Posterior vena cava (tissue), 2 donors: ENCODE data around the gene ETF1. TPM values are rescaled to one million over a fixed set of nuclear protein-coding genes. Genes with fewer than 3 reads are reported as not detected.
"Not testable (repeated sequence)": the region's sequence is repeated elsewhere in the genome, so short reads cannot be mapped to it uniquely, and the experiment has no call there.

ENCODE experiments used
- DNase-seq: peaks from one replicate; pipeline ENCODE4 v3.0.0-alpha.2; 2020; ENCODE audit warnings: low spot score
- intact Hi-C, 2 donors: fragments of 100-400 bp; cut with DNase I; formaldehyde crosslinking; loops; one replicate each; pipeline versions ENCODE4 v1.14.1 to v1.14.2; 2022 to 2023
- total RNA-seq, 2 donors: library from RNA; stranded (reverse); fragmentation: NEBNext Ultra II Directional; extraction: Animal tissue kit (Norgen Biotek cat#: 25700); gene quantifications; one replicate each; pipeline ENCODE4 v1.2.1, GENCODE V29; 2021
- donor health status: DM: yes; HTN: yes; CAD: no.
- donor health status: DM: yes; HTN: yes; CAD: no.

ETF1 gene
- total RNA-seq, 2 donors from 2014 or later = 97.2 to 118 TPM

GRCh38 chr5:138538943-138539627, 4.0 kb downstream of the ETF1 start:
- DNase-seq = no peak
- intact Hi-C loops = no loop called here

- intact Hi-C loops = no loop called here
Measured at GRCh38 chr5:138536665-138537315, 6.2 kb downstream of the ETF1 start.

GRCh38 chr5:138536215-138536614, 6.8 kb downstream of the ETF1 start:
- no peak for DNase-seq
- intact Hi-C loops = no loop called here

More at GRCh38 chr5:138536665-138537315, 6.2 kb downstream of the ETF1 start:
- no peak for DNase-seq

- intact Hi-C loops = no loop called here
- DNase-seq = no peak
Measured at GRCh38 chr5:138533973-138534941, 8.8 kb downstream of the ETF1 start.

- intact Hi-C loops = no loop called here
- DNase-seq = no peak
Measured at GRCh38 chr5:138529812-138530211, 13.2 kb downstream of the ETF1 start.

GRCh38 chr5:138528744-138529469, 14.1 kb downstream of the ETF1 start:
- intact Hi-C loops = no loop called here
- no peak for DNase-seq

- no peak for DNase-seq
- intact Hi-C loops = no loop called here
Measured at GRCh38 chr5:138528208-138528607, 14.8 kb downstream of the ETF1 start.

GRCh38 chr5:138527170-138527569, 15.9 kb downstream of the ETF1 start:
- intact Hi-C loops = no loop called here
- no peak for DNase-seq

GRCh38 chr5:138523406-138523805, 19.6 kb downstream of the ETF1 start:
- DNase-seq = no peak
- intact Hi-C loops = no loop called here

- intact Hi-C loops = loop anchor here in 1 of 2 donors (2.0 kb wide), 1 partner anchor 74 kb away; no protein-coding TSS in a partner anchor
- no peak for DNase-seq
Measured at GRCh38 chr5:138520971-138521370, 22.1 kb downstream of the ETF1 start.

- intact Hi-C loops = no loop called here
- no peak for DNase-seq
Measured at GRCh38 chr5:138517437-138517836, 25.6 kb downstream of the ETF1 start.

- intact Hi-C loops = no loop called here
- DNase-seq = no peak
Measured at GRCh38 chr5:138515556-138516245, 27.3 kb downstream of the ETF1 start.

GRCh38 chr5:138514021-138514420, 29.0 kb downstream of the ETF1 start:
- intact Hi-C loops = no loop called here
- no peak for DNase-seq

- intact Hi-C loops = no loop called here
Measured at GRCh38 chr5:138508958-138509357, 34.1 kb downstream of the ETF1 start.

GRCh38 chr5:138507485-138507884, 35.6 kb downstream of the ETF1 start:
- intact Hi-C loops, DNase-seq: not testable (repeated sequence)

More at GRCh38 chr5:138508958-138509357, 34.1 kb downstream of the ETF1 start:
- DNase-seq = no peak

GRCh38 chr5:138506370-138507306, 36.4 kb downstream of the ETF1 start:
- intact Hi-C loops = no loop called here

GRCh38 chr5:138504799-138505198, 38.2 kb downstream of the ETF1 start:
- no peak for DNase-seq
- intact Hi-C loops = loop anchor here in 1 of 2 donors (2.0 kb wide), 1 partner anchor 54 kb away; no protein-coding TSS in a partner anchor

More at GRCh38 chr5:138506370-138507306, 36.4 kb downstream of the ETF1 start:
- no peak for DNase-seq
